Measurements from ENCODE around the gene ETF1. TPM values are rescaled to one million over a fixed set of nuclear protein-coding genes. Genes with fewer than 3 reads are reported as not detected.

ETF1 gene
- total RNA-seq, 1 donor from 2014 or later, result 107 TPM

GRCh38 chr5:138560971-138561370 lies 17.9 kb upstream of the ETF1 start:
- no peak for TF ChIP-seq CTCF (conservative IDR thresholded peaks at IDR 0.05)
- peaks cover 33% of the 10 kb centered on the region for H3K36me3 Mint-ChIP-seq (ENCODE audit: low read depth)
- H3K4me3 Mint-ChIP-seq, result no peak overlapping the region
- no peaks in the 10 kb centered on the region for H3K27me3 Mint-ChIP-seq (ENCODE audit: low read depth)
- H3K9me3 Mint-ChIP-seq, result no peaks in the 10 kb centered on the region
- H3K27ac Mint-ChIP-seq (ENCODE audit: unreplicated experiment), result no peak overlapping the region
- no peaks in the 10 kb centered on the region for H3K4me1 Mint-ChIP-seq
- no peak for DNase-seq (ENCODE audit: low read depth, low spot score)

GRCh38 chr5:138559937-138560336 lies 16.9 kb upstream of the ETF1 start:
- no peaks in the 10 kb centered on the region for H3K4me1 Mint-ChIP-seq
- no peak overlapping the region for H3K4me3 Mint-ChIP-seq
- peaks cover 34% of the 10 kb centered on the region for H3K36me3 Mint-ChIP-seq (ENCODE audit: low read depth)
- H3K9me3 Mint-ChIP-seq, result no peaks in the 10 kb centered on the region
- no peaks in the 10 kb centered on the region for H3K27me3 Mint-ChIP-seq (ENCODE audit: low read depth)
- no peak for TF ChIP-seq CTCF (conservative IDR thresholded peaks at IDR 0.05)
- H3K27ac Mint-ChIP-seq (ENCODE audit: unreplicated experiment), result no peak overlapping the region
- no peak for DNase-seq (ENCODE audit: low read depth, low spot score)

- Mint-ChIP-seq H3K4me1 (no peaks in the 10 kb centered on the region), H3K27ac (ENCODE audit: unreplicated experiment) (no peak overlapping the region), H3K27me3 (ENCODE audit: low read depth) (no peaks in the 10 kb centered on the region), H3K9me3 (no peaks in the 10 kb centered on the region), H3K36me3 (ENCODE audit: low read depth) (peaks cover 27% of the 10 kb centered on the region), H3K4me3 (no peak overlapping the region)
- no peak for TF ChIP-seq CTCF (conservative IDR thresholded peaks at IDR 0.05)
- no peak for DNase-seq (ENCODE audit: low read depth, low spot score)
Measured at GRCh38 chr5:138557677-138558076, 14.6 kb upstream of the ETF1 start.

GRCh38 chr5:138554143-138554542 lies 11.1 kb upstream of the ETF1 start:
- H3K9me3 Mint-ChIP-seq, result no peaks in the 10 kb centered on the region
- no peak overlapping the region for H3K27ac Mint-ChIP-seq (ENCODE audit: unreplicated experiment)
- no peaks in the 10 kb centered on the region for H3K27me3 Mint-ChIP-seq (ENCODE audit: low read depth)
- no peaks in the 10 kb centered on the region for H3K4me1 Mint-ChIP-seq
- H3K36me3 Mint-ChIP-seq (ENCODE audit: low read depth), result peaks cover 17% of the 10 kb centered on the region
- no peak for DNase-seq (ENCODE audit: low read depth, low spot score)
- TF ChIP-seq CTCF (conservative IDR thresholded peaks at IDR 0.05), result no peak
- no peak overlapping the region for H3K4me3 Mint-ChIP-seq

- DNase-seq (ENCODE audit: low read depth, low spot score), result no peak
- no peak overlapping the region for H3K4me3 Mint-ChIP-seq
- H3K9me3 Mint-ChIP-seq, result no peaks in the 10 kb centered on the region
- H3K27ac Mint-ChIP-seq (ENCODE audit: unreplicated experiment), result no peak overlapping the region
- TF ChIP-seq CTCF (conservative IDR thresholded peaks at IDR 0.05), result no peak
- H3K27me3 Mint-ChIP-seq (ENCODE audit: low read depth), result no peaks in the 10 kb centered on the region
- no peaks in the 10 kb centered on the region for H3K4me1 Mint-ChIP-seq
- peaks cover 14% of the 10 kb centered on the region for H3K36me3 Mint-ChIP-seq (ENCODE audit: low read depth)
Measured at GRCh38 chr5:138553437-138554095, 10.5 kb upstream of the ETF1 start.
